GM19397 (cell line): ENCODE results near the gene KRTAP10-7.
"Not testable (repeated sequence)": the region's sequence is repeated elsewhere in the genome, so short reads cannot be mapped to it uniquely, and the experiment has no call there.

Experiments used
- ATAC-seq: cut with Tn5 transposase; IDR thresholded peaks from one replicate; pipeline ENCODE4 v1.9.1; 2021; ENCODE audit warnings: mild to moderate bottlenecking, moderate library complexity; ENCODE audit not compliant: unreplicated experiment

Gene KRTAP10-7

DNA sequence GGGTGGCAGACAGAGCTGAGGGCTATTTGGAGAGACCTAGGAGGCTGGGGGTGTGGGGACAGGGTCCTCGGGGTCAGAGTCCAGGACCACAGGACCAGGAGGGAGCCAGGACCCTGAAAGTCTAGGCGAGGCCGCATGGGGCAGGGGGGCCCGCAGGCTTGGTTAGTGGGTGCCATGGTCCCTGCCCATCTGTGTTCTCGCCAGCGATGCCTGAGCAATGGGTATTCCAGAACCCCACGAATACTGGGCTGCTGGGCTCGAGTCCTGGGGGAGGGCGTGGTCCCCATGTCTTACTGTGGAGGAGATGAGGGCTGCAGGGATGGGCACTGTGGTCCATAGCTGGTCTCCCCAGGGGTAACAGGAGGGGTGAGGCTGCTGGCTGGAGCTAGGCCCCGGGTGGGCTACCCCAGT, 10.1 kb upstream of the KRTAP10-7 start:
- ATAC-seq, result no peak

DNA sequence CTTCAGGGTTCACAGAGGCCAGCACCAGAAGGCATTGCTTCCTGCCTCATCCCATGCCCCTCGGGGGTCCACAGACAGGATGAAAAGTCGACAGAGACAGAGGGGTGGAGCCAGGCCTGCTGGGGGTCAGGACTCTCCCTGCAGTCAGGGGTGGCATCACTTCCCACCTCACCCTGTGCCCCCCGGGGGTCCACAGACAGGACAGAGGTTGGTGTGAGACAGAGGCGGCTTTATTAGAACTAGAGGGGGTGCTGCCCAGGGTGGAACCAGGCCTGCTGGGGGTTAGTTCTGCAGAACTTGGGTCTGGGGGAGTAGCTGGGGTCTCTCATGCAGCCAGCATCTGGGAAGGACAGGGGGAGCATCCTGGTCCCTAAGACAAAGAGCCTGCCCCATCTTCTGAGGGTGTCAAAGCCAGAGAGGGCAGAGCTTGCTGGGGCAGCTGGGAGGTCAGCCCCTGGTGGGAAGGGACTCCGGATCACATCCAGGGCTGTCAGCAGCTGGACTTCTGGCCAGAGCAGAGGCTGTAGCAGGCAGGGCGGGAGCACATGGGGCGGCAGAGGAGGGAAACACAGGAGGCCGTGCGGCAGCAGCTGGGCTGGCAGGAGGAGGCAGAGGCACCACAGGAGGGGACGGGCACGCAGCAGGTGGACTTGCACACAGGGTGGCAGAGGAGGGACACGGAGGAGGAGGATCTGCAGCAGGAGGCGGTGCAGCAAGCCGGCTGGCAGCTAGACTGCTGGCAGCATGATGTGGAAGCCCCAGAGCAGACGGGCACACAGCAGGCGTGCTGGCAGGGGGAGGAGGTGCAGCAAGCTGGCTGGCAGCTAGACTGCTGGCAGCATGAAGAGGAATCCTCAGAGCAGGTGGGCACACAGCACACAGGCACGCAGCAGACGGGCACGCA, 9.2 kb upstream of the KRTAP10-7 start:
- not testable (repeated sequence) for ATAC-seq

GRCh38 chr21:44591801-44592130, 8.6 kb upstream of the KRTAP10-7 start:
- ATAC-seq, result not testable (repeated sequence)

- no peak for ATAC-seq
Measured at GRCh38 chr21:44592446-44593311, 7.7 kb upstream of the KRTAP10-7 start, which contains the start of gene KRTAP10-6. Gene KRTAP10-6 (minus strand): TSS chr21:44592505. CDS start chr21:44592484, 21 bp downstream.

GRCh38 chr21:44593598-44594405, 6.6 kb upstream of the KRTAP10-7 start:
- no peak for ATAC-seq

GRCh38 chr21:44594406-44594916, 5.9 kb upstream of the KRTAP10-7 start:
- ATAC-seq, result no peak

DNA sequence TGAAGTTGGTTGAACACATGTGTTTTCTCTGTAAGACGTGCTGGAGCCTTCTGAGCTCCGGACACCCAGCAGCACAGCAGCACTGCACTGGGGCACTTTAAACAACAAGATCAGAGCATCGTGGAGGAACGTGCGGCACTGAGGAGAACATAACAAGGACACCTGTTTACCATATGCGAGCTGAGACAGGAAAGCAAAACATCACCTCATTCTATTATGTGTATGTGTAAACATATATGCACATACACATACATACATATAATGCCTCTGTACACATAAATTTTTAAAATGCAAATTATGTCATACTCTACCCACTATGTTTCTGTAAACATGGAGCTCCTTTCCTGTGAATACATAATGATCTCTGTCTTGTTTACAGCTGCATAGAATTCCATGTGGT, 4.9 kb upstream of the KRTAP10-7 start:
- ATAC-seq, result no peak

- no peak for ATAC-seq
Measured at GRCh38 chr21:44596068-44596725, 4.2 kb upstream of the KRTAP10-7 start.

DNA sequence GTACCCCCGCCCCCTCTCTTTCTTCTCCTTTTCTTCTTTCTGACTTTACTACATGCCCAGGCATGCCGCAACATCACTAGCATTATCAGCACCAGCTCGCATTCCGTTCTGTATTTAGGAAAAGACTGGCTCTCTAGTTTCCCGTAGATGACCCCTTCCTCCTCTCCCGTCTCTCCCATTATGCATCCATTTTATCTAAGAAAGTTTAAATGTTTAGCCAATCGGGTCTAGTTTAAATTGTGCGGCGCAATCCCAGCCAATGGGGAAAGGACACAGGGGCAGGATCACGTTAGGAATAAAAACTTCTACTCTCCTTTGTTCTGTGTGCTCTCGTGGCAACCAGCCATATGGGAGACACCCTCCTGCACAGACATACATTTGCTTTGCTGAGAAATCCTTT, 2.3 kb upstream of the KRTAP10-7 start:
- ATAC-seq, result no peak

DNA sequence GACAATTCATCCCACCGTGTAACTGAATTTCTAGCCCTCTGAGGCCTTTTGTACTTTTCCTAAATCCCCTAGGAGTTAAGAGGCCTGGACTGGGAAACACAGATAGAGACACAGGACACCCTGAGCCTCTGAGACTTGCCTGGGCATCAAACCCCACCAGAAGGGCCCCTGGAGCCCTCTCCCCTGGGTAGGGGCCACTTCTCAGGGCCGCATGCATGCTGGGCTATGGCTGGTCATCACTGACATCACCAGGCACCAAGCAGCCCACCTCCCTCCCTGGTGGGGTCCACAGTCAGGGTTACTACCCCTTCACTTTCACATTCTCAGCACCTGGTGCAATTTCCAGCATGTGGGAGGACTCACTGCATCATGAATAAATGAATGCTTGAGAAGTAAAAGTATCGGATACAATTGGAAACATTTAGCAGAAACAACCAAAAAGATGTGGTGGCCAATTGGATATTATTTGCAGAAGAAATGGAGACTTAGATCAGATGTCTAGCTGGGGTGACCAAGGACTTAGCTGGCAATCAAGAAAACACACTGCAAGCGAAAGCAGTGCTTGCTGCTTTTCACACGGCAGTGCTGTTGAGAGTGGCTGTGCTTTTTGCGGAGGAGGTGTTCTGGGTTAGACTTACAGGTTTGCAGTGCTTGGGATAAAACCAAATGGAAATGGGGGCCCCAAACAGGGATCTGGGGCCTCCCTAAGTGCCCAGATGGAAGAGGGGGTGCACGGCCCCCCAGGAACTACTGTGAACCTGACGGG, 950 bp upstream of the KRTAP10-7 start:
- ATAC-seq, result no peak

- not testable (repeated sequence) for ATAC-seq
Measured at GRCh38 chr21:44601091-44601490, 694 bp downstream of the KRTAP10-7 start.

- no peak for ATAC-seq
Measured at GRCh38 chr21:44601596-44602462, 1.4 kb downstream of the KRTAP10-7 start.

DNA sequence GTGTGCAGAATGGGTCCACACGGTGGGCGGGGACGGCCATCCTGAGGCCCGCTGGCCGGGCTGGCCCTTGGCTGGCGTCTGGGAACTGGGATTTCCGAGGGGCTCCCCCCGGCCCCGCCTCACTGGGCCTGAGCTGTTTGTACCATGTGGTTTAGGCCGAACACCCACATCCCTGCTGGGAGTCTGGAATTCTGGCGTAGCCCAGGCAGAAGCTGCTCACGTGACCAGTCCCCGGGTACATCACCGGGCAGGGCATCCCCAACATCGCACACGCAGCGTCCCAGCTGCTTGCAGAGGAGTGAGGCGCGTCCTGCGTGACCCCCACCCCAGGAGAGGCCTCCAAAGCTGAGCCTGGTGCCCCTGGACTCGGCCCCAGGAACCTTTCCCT, 2.1 kb downstream of the KRTAP10-7 start:
- no peak for ATAC-seq

DNA sequence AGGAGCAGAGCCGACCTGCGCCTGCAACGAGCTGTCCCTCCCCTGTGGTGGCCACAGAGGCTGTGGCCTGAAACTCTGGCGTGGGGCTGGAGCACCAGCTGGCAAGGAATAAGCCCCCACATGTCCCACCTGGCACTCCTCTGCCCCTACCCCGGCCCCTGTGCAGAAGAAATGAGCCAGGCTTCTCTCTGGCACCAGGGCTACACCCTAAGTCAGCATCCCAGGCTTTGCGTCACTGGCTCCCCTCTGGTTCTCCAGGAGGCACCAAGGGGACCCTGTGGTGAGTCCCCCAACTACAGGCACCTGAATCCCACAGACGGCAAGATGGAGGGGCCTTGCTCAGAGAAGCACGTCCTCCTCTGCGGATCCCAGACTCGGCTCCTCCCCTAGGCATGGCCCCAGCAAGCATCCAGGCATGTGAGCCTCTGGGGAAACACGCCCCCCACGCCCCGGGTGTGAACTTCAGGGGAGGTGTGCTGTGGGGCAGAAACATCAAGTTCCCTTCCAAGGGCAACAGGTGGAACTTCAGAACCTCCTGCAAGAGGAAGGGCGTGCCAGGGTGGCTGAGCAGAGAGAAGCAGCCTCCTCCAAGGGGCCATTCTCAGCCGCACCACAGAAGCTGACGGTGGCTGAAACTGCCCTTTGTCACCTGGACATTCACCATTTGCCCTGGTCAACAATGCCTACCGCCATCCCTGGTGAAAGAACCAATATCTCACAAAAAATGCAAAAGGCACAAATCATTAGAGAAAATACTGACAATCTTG, 2.9 kb downstream of the KRTAP10-7 start:
- ATAC-seq, result no peak

- no peak for ATAC-seq
Measured at GRCh38 chr21:44603911-44604310, 3.5 kb downstream of the KRTAP10-7 start.

GRCh38 chr21:44606495-44606894, 6.1 kb downstream of the KRTAP10-7 start:
- no peak for ATAC-seq

- no peak for ATAC-seq
Measured at GRCh38 chr21:44609193-44609592, 8.8 kb downstream of the KRTAP10-7 start.
